GM18873 (cell line): ENCODE data around the gene NUP50.
A peak's percentile ranks its signal among the peaks of the same experiment; 100 is the strongest.

Experiments used
- ATAC-seq: cut with Tn5 transposase; IDR thresholded peaks from one replicate; pipeline ENCODE4 v1.9.1; 2021; ENCODE audit warnings: mild to moderate bottlenecking, moderate library complexity, moderate number of reproducible peaks; ENCODE audit not compliant: unreplicated experiment, low FRiP score

The NUP50 gene

DNA sequence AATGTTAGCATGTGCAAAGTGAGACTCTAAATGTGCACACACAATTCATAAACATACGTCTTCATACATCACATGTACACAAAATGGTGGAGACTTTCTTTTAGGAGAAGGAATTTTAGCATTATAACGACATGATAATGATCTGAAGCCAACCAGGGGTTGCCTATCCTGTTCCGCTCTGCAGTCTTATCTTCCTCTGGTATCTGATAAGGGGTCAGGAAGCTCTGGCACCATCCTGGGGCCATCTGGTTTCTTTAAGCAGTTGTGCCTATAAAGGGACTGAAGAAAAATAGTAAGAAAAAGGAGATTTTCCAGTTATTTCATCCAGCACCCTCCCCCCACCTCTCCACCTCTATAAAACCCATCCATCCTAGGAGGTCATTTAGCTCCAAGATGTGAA, 5.8 kb upstream of the NUP50 start:
- no peak for ATAC-seq

DNA sequence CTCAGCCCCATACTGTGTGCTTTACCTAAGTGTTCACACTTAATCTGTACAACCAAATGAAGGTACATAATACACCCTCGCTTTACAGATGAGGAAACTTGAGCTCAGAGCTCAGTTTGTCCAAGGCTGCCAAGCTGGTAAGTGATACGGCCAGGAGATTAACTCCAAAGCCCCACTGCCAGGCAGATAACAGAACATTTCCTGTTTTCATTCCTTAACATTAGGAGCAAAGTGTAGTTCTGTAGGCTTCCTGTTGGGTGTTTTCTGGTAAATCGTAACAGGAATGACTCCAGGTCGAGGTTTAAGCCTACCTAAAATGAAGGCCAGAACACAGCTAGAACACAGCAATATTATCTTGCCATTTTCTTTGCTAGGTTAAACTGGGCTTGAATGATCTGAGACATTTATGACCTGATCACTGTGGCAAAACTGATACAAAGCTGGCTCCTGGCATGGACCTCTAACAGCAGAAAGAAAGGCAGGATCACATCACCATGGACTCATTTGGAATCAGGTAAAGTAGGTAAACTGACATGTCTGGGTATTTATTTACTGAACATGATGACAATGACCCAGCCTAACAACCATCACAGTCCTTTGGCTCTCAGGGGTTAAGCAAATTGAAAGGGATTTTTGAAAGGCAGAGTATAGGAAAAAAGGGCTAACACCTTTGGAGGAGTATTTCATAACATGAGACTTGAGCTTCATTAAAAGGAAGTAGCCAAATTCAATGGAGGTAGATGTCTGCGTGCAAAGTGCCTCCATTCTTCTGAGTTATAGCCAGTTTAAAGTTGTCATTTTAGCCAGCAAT, 3.9 kb upstream of the NUP50 start:
- no peak for ATAC-seq

DNA sequence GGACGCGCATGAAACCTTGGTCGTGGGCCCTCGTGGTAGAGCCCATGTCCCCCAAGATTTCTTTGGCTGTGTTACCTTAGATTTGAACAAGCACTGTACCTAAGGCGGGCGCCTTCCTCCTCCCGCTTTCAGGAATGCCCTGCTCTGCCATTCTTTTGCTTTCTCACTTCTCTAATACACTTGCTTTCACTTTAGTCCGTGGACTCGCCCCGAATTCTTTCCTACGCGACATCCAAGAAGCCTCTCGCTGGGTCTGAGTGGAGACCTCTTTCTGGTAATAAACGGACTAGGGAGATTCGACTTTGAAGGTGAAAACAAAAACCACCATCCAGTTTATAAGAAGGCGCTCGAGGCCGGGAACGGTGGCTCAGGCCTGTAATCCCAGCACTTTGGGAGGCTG, 1.2 kb upstream of the NUP50 start:
- ATAC-seq, result no peak

DNA sequence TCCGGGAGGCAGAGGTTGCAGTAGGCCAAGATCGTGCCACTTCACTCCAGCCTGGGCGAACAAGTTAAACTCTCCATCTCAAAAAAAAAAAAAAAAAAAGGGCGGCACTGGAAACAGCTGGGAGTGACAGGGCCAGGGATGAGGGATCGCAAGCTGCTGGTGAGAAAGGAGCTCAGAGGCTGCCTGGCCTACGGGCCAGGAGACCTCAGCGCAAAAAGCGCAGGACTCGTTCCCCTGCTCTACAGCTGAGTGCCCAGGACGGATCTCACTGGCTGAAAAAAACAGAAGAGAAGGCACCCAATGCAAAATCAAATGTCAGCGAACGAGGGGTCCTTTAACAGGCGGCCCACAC, 650 bp upstream of the NUP50 start:
- ATAC-seq, result no peak

DNA sequence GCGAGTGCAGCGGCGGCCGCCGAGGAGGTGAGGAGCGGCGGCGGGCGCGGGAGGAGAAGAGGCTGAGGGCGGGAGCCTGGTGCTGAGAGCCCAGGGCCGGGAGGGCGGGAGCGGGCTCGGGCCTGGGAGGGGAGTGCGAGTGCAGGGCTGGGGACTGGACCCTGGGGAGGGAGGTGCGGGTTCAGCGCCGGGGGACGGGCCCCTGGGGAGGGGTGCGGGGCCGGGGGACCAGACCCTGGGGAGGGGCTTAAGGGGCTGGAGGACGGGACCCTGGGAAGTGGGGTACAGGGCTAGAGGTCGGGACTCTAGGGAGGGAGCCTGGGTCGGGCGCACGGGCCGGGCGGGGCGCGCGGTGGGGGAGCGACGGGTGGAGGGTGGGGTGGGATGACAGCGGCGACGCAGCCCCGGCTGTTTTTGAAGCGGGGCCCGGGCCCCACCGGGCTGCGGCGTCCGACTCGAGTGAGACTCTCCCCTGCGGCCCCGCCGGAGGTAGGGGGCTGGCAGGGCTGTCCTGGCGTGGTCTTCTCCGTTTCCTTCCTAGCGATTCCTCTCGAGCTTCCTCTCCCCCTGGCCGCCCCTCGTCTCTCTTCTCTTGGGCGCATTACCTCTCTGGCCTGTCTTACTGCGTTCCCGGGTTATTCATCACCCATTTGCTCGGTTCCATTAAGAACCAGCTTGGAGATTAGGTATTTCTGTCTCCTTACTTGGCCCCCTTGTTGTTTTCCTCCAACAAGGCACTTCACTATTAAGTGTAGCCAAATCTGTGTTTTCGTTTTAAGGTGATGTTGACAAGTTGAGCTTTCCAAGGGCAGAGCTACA, 754 bp downstream of the NUP50 start:
- peak; percentile 8 for ATAC-seq

DNA sequence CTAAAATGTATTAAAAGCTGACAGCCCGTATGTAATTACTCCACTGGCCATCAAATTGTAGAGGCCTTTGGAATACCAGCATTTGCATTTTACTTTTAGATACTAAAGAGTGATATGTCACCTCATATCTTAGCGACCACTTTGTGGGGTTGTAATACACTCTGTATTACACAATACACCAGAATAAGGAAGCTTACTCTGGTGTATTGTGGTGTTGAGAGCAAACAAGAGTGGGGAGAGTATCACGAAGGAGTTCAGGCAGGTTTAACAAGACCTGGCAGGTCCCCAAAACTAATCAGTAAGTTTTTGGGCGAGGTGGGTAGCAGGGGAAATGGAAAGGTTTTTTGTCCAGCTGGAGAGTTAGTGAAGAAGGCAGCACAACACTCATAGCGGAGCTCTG, 3.2 kb downstream of the NUP50 start:
- no peak for ATAC-seq

DNA sequence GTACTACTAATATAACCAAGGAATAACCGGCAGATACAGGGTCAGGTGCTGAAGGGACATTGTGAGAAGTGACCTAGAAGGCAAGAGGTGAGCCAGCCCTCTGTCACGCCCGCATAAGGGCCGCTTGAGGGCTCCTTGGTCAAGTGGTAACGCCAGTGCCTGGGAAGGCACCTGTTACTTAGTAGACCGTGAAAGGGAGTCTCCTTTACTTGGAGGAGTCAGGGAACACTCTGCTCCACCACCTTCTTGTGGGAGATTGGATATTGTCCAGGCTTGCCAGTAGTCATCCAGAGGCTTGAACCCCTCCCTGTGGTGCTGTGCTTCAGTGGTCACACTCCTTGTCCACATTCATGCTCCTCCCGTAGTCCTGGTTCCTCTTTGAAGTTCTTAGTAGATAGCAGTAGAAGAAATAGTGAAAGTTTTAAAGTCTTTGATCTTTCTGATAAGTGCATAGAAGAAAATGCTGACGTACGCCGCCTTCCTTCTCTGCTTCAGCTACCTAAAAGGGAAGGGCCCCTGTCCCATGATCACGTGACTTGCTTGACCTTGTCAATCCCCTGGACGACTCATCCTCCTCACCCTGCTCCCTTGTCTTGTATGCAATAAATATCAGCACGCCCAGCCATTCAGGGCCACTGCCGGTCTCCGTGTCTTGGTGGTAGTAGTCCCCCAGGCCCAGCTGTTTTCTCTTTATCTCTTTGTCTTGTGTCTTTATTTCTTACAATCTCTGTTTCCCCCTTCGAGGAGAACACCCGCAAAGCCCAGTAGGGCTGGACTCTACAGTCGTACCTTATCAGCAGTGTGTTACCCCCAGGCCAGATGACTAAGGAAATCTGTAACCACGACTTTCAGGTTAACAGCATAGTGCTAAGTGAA, 6.1 kb downstream of the NUP50 start:
- ATAC-seq, result no peak

DNA sequence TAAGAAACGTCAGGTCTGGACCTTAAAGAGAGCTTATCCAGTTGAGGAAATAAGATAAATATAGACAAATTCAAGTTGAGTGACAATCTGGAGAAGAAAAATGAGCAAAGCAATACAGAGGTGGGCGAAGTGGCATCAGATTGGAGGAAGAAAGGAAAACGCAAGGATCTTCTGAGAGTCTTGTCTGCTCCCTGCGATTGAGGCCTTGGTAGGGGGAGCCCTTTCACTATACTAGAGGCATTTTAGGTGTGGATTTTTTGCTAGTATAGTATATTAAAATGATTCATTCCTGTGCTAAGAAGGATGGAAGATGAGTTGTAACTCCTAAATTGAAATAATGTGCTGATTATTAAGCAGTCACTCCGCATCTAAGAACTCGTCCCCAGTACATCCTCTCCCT, 8.1 kb downstream of the NUP50 start:
- ATAC-seq, result no peak

DNA sequence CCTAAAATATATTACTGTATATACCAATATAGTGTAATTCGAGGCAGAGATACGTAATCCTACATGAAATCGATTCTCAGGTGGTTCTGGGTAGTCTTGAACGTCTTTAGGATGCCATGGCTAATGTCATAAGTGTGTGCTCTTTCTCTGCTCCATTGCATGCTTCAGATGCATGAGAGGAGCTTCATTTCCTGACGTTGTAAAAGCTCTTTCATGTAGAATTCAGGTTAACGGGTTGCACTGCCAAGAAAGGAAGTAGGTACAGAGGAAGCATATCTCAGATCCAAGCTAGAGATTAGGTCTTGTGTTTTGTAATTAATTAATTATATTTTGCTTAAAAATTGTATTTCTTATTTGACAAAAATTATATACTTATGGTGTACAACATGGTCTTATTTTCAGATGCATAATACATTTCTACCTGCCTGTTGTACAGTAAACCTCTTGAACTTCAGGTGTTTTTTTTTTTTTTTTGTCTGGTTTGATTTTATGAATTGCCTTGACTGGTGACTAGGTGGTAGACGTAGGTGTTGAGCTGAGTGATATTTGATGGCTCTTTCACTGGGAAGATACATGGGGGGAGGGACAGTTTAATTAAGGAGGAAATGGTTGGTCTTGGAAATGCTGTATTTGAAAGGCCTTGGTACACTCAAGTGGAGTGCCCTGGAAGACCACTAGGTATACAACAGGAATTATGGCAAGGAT, 9.3 kb downstream of the NUP50 start:
- ATAC-seq, result no peak

DNA sequence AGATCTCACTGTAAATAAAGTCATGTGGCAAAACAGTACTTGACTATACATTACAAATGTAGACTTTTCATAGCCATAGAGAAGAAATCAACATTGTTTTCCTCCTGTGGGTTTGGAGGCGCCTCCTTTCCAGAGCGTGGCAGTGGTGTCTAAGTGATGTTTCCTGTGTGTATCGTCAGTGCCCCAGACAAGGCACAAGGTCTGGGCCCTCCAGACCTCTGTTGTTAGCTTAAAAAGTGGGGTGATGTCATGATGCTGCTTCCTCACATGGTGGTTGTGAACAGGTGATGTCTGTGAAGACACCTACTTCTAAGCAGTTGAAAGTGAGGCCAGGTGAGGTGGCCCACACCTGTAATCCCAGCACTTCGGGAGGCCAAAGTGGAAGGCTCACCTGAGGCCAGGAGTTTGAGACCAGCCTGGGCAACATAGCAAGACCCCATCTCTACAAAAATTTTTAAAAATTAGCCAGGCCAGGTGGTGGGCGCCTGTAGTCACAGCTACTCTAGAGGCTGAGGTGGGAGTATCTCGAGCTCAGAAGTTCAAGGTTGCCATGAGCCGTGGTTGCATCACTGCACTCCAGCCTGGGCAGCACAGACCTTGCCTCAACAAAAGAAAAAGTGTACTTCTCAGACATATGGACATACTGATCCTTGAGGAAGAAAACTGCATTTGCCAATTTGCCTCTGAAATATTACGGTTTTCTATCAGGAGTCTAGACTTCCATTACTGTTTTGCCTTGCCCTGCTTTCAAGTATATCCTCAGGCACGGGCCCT, 15.7 kb downstream of the NUP50 start:
- no peak for ATAC-seq

DNA sequence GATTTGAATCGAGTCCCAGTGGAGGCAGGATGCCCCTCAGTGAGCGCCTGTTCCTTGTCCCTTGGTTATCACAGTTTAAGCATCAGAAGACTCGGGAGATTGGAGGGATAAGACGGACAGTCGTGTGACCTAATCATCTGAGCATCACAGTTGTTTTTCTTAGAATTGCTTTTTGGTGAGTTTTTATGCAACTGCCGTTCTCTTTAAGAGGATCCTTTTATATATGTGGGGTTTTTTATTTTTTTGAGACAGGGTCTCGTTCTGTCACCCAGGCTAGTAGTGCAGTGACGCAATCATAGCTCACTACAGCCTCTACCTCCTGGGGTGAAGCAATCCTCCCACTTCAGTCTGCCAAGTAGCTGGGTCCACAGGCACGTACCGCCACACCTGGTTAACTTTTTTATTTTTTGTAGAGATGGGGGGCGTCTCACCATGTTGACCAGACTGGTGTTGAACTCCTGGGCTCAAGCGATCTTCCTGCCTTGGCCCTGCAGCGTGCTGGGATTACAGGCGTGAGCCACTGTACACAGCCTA, 16.5 kb downstream of the NUP50 start:
- no peak for ATAC-seq

DNA sequence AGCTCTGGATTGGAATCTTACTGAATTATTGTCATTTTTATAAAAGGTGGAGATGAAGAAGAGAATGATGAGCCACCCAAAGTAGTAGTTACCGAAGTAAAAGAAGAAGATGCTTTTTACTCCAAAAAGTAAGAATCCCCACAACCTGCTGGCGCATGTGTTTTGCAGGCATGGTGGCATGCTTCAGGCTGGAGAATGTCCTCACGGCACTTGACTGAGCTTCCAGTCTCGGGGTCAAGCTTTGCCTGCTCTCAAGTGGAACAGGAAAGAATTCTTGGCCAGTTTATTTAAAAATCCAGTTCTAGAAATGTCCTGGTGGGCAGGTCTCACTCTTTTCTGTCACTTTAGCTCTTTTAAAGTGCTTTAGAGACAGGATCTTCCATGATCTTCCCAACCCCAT, 17.5 kb downstream of the NUP50 start:
- no peak for ATAC-seq

DNA sequence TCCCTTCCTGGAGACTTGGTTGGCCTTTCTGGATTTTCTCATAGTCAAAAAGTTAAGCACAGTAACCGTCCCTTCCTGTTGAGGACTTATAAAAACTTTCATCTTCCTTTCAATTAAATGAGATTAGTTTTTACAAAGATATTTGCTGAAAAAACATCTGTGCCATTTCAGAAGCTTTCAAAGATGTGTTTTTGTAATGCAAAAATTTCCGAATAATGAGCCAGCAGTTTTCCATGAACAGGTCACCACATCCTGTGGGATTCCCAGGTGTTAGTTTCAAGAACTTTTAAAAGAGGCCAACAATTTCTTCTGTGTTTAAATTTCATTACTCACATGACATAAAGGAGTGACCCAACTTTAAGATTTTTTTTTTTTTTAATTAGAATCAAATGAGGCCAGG, 18.0 kb downstream of the NUP50 start:
- no peak for ATAC-seq

DNA sequence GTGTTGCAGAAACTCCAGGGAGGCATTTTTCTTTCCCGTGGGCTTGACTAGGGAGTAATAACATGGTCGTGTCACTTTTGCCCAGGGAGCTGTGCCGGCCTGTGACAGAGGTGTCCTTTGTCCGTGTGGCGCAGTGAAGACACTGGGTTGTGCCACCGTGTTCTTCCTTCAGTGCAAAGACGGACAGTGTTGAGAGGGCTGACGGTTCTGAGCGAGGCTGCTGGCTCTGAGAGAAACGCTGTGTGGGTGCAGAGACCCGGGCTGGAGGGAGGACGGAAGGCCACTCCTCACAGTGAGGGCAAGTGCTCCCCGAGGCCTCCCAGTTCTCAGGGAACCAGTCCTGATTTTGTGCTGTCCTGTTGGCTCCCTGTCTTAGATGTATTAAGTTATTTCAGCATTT, 20.2 kb downstream of the NUP50 start:
- ATAC-seq, result no peak

DNA sequence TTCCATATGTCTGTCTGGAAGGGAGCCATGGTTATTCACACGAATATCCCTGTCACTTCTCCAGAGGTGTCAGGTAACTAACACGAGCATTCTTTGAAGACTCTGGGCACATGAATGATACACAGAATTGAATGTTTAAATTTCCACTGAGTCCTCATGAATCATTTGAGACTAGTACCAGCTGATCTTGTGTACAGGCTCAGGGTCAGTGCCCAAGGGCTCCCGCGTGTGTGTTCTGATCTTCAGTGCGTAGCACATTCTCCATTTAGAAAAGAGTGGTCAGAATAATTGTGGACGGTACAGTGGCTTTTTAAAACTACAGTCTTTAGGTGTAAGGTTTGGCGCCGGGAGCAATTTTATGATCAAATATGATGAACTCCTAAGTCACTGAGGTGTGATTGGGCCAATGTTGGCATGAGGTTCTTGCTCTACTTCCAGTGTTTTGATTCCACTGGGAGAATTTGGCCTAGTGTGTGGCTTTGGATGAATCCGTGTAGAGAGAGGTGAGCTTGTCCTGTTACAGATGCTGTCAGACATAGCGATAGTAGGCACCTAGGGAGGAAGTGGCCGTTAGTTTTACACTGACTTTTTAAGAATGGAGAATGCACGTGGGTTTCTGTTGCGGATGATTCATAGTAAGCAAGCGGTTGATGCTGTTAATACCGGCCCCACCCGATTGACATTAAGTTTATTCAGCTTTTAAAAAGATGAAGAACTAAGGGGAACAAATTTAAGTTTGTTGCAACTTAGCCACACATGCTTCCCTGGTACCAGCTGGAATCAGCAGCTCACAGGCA, 22.2 kb downstream of the NUP50 start:
- ATAC-seq, result no peak

DNA sequence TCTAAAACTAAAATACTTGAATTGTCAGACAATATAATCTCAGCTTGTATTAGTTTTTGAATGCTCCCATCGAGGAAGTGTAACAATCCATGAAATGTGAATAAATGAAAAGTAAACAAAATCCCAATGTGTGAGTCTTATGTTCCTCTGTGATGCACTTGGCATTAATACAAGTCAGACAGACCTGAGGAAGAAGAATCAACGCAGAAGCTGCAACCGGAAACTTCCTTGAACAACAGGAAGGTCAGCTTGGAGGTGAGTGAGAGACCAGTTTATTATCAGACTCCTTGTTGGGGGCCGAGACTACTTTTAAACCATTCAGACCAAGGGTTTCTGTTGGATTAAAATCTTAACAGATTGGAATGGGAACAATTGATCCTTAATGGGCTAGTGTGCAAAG, 24.2 kb downstream of the NUP50 start:
- no peak for ATAC-seq

DNA sequence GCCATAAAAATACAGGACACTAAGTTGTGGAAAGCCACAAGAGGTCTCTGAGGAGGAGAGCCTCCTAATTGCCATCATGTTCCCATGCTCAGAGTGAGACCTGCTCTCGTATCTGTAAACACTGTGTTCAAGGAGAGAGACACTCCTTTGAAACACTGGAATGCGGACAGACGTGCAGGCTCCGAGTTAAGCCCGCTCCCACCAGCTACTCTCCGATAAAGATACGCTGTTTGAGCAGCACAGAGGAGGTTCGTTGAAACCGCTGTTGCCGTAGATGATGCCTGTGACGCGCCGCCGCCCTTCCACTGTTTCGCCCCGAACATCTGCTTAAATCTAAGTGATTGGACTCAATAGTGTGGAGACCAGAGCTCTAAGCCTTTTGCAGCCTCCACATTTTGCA, 25.1 kb downstream of the NUP50 start:
- no peak for ATAC-seq

DNA sequence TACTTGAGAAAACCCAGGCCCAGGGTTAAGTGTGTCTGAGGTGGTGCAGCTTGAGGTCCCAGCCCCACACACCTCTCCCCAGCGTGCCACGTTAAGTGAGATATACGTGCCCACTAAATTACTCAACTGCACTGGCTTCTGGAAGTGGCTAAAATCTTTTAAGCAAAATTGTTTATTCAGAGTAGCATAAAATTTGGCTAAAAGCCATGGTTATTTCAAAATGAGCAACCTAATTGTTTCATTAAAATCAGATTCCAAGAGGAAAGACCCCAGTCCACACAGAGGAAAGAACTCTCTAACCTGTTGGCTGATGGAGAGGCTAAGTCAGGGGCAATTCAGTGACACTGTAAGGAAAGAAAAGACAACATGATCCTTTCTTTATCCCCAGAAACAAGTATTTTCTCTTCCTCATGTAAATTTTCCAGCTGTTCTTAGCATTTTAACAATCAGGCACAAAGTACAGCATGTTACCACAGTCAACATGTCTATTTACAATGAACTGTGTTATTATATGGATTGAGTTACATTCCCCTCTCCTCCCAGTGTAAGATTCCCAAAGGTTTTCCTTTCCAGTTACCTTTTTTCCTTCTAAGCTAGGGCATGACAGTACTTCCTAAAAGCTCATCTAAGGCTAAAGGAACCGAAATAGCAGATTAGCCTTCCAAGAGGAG, 26.6 kb downstream of the NUP50 start:
- ATAC-seq, result no peak
